Measurements from ENCODE around the gene TMEM258.
A peak's percentile ranks its signal among the peaks of the same experiment; 100 is the strongest.

The TMEM258 gene

DNA sequence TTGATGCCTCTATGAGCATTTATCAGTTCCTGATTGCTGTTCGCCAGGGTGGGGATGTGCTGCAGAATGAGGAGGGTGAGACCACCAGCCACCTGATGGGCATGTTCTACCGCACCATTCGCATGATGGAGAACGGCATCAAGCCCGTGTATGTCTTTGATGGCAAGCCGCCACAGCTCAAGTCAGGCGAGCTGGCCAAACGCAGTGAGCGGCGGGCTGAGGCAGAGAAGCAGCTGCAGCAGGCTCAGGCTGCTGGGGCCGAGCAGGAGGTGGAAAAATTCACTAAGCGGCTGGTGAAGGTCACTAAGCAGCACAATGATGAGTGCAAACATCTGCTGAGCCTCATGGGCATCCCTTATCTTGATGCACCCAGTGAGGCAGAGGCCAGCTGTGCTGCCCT is 3.1 kb upstream of the TMEM258 start:
- TF ChIP-seq, protein P1, sequence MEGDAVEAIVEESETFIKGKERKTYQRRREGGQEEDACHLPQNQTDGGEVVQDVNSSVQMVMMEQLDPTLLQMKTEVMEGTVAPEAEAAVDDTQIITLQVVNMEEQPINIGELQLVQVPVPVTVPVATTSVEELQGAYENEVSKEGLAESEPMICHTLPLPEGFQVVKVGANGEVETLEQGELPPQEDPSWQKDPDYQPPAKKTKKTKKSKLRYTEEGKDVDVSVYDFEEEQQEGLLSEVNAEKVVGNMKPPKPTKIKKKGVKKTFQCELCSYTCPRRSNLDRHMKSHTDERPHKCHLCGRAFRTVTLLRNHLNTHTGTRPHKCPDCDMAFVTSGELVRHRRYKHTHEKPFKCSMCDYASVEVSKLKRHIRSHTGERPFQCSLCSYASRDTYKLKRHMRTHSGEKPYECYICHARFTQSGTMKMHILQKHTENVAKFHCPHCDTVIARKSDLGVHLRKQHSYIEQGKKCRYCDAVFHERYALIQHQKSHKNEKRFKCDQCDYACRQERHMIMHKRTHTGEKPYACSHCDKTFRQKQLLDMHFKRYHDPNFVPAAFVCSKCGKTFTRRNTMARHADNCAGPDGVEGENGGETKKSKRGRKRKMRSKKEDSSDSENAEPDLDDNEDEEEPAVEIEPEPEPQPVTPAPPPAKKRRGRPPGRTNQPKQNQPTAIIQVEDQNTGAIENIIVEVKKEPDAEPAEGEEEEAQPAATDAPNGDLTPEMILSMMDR (IDR thresholded peaks at IDR 0.05; ENCODE audit: insufficient read depth, low read depth, low read length, missing control alignments) = no peak

DNA sequence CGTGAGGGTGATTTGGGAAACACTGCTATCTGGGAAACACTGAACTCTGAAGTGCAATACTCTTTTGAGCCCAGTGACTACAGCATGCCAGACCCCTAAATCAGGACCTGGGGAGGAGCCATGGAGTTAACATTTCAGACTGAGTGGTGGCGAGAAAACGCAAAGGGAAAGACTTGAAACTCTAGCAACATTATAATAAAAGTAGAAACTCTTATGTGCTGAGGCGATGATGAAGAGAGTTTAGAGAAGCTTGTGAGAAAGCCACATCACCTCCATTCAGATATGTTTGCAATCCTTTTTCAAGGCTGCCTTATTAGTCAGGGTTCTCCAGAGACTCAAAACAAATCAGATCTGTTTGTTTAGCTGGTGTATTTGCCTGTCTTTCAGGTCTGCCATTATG is 2.2 kb upstream of the TMEM258 start:
- no peak for DNase-seq (ENCODE audit: low read depth)
- H3K4me3 ChIP-seq (ENCODE audit: low read length) = no peak overlapping the region
- TF ChIP-seq, protein P1 (IDR thresholded peaks at IDR 0.05; ENCODE audit: insufficient read depth, low read depth, low read length, missing control alignments) = no peak

More for the DNA sequence above, 3.1 kb upstream of the TMEM258 start:
- no peak overlapping the region for H3K4me3 ChIP-seq (ENCODE audit: low read length)
- no peak for DNase-seq (ENCODE audit: low read depth)

DNA sequence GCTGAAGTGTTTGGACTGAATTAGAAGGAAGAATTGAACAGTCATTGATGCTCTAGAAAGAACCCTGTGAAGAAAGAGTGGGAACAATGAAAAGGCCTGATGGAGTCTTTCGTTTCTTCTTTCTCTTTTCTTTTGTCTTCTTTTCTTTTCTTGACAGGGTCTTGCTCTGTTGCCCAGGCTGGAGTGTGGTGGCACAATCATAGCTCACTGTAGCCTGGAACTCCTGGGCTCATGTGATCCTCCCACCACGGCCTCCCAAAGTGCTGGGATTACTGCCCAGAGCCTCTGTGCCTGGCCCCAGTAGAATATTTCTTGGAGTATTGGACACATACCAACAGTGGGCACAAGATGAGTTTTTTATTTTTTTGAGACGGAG is 1.4 kb upstream of the TMEM258 start:
- H3K4me3 ChIP-seq (ENCODE audit: low read length) = peak overlapping the region; percentile 99
- DNase-seq (ENCODE audit: low read depth) = no peak
- TF ChIP-seq, protein P1 (IDR thresholded peaks at IDR 0.05; ENCODE audit: insufficient read depth, low read depth, low read length, missing control alignments) = no peak

DNA sequence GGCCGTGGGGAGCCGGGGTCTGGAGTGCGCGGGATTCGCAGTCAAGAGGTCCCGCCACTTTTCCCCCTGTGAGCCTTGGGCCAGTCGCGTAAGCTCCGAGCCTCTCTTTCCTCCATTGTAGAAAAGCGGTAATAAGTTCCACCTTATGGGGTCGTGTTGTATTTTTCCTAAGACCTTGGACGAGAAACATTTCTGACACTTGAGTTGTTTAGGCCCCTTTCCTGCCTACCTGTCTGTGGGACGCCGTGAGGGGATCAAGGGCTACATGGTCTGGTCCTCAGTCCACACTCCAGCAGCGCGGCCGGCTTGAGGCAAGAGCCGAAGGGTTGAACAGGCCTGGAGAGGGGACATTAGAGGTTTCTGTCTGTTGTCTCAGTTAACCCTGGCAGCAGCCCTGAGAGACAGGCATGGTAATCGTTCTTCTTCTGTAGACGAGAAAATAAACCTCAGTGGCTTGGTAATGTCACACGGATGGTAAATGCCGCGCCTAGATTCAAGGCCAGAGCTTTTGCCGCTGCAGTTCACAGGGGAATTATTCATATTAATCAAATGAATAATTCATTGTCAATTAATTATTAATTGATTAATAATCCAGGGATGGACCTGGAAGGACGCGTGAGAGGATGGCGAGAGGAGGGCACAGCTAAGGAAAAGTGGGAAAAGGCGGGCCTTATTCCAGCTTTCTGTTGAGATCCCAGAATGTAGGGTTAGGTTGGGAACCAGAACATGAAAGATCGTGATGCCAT is 857 bp upstream of the TMEM258 start:
- H3K4me3 ChIP-seq (ENCODE audit: low read length) = peak overlapping the region; percentile 99
- DNase-seq (ENCODE audit: low read depth) = peak; percentile 11
- TF ChIP-seq, protein P1 (IDR thresholded peaks at IDR 0.05; ENCODE audit: insufficient read depth, low read depth, low read length, missing control alignments) = no peak

DNA sequence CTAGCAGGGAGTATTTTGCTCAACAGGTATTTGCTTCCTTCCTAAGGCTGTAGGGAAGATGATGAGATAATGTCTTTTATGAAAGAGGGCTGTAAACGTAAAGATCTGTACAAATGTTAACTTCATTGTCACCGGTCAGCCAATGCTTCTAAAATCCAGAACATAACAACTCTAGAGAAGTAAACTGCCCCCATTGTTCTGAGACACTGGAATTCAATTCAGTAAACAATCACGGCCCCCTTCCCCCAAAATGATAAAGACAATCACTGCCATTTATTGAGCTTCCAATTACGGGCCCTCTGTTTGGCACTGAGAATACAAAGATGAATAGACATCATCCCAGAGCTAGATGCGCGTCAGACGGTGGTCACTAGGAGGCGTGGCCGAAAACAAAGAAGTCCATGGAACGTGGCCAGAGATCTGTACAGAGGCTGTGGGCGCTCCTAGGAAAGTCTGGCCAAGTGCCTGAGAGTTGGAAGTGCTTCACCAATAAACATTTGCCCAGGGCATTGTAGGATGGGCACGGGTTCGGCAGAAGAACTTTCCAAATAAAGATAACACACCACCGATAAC is 576 bp downstream of the TMEM258 start:
- peak overlapping the region; percentile 99 for H3K4me3 ChIP-seq (ENCODE audit: low read length)
- peak; percentile 81 for DNase-seq (ENCODE audit: low read depth)
- TF ChIP-seq, protein P1 (IDR thresholded peaks at IDR 0.05; ENCODE audit: insufficient read depth, low read depth, low read length, missing control alignments) = no peak

DNA sequence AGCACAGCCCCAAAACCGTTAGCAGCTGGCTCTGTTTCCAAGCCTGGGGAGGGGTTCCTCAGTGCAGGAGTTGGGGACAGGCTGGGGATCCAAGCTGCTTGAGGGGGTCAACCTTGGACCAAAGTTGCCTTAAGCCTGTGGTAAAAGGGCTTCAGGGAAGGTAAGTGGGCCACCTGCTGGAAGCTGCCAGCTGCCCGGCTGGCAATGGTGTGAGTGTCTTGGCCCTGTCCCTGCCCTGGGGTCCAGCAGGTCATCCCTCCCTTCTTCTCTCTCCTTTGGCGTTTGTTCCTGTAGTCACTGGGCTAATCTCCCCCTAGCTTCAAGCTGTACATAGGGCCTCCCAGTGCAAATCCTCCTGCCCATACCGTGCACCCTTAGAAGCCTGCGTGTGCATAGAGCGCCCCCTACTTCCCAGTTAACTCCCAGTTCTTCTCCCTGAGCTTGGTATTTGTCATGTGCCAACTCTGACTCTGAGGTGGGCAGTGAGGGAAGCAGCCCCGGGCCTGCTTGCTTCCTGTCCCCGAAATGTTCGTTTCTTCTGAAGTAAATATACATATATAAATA is 4.4 kb downstream of the TMEM258 start:
- H3K4me3 ChIP-seq (ENCODE audit: low read length) = no peak overlapping the region
- DNase-seq (ENCODE audit: low read depth) = peak; percentile 56
- TF ChIP-seq, protein P1 (IDR thresholded peaks at IDR 0.05; ENCODE audit: insufficient read depth, low read depth, low read length, missing control alignments) = peak; percentile 47
